Activated CD4-positive, alpha-beta T cell treated with anti-CD3 and anti-CD28 coated beads for 48 hours (primary cell): Measurements from ENCODE around the gene SLC39A9.

Source experiments
- DNase-seq: peaks from one replicate; pipeline ENCODE4 v3.0.0-alpha.2; 2020

The SLC39A9 gene

DNA sequence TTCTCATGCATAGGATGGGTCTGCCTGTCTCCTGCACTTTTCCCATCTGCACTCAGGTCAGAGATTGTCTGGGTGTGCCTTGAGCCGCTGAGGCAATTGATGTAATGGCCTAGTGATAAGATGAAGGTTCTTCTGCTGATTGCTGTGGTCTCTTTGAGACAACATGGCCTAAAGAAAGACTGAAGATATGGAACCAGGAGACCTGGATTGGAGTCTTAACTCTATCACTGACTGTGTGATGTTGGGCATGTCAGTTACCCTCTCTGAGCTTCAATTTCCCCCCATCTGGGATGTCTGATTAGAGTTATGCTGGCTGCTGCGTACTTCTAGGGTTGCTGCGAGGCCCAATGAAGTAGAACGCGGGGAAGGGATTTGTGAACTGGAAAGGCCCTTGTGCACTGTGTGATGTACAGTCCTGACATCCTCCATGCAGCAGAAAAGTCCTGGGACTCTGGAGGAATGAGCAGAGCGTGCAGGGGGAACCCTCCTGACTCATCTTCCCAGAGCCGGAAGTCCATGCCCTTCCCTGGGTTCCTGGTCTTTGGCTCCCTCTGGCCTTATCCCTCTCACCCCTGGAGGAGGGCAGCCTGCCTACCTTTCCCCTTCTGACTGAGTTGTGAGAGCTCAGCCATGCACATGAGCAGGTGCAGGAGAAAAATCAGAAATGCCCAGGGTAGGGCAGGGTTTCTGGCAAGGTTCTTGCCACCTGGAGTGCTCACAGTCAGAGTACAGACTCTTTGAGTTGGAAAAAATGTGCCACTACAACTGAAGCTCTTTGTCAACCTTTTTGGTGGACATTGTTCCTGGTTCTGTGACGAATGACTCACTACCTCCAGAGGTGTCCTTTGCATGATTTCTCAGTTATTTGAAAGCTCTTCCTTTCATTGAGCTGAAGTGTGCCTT, 107.1 kb downstream of the SLC39A9 start:
- no peak for DNase-seq

DNA sequence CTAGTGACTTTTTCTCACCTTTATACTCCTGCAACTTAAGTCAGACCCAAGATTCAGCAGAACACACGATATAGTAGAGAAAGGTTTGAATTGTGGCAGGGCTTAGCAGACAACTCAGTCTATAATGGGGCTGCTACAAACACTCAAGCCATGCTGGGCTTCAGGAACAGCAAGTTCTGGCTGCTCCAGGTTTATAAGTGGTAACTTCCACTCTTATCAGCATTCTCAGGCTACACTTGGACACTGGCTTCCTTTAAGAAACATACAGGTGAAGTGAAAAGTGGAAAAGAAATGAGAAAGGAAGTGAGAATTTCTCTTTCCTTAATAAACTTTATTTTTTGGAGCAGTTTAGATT, 107.7 kb downstream of the SLC39A9 start:
- DNase-seq: no peak
